IMR-90 (cell line): ENCODE results near the gene ATP8B4. TPM values are rescaled to one million over a fixed set of nuclear protein-coding genes. Genes with fewer than 3 reads are reported as not detected.

ENCODE experiments used
- ATAC-seq: fragments of 200-7000 bp; cut with Tn5 transposase; 2 replicates; pipeline ENCODE4 v1.9.1; 2020; ENCODE audit warnings: low read depth, mild to moderate bottlenecking, moderate library complexity
- BruUV-seq: library from RNA; stranded (reverse); fragments of 400-500 nt; replicated peaks from 2 replicates; lab custom pipeline; 2021; lab: Mats Ljungman, UMichigan
- CTCF ChIA-PET: fragments of 300-600 bp; formaldehyde crosslinking; extraction: SDS; loops from one replicate; lab custom pipeline; 2021; ENCODE audit warnings: antibody characterized with exemption; lab: Yijun Ruan, JAX
- POLR2A ChIA-PET: fragments of 300-600 bp; sonication (Branson Sonifier 250); formaldehyde crosslinking; loops from one replicate; lab custom pipeline; 2022; ENCODE audit warnings: antibody characterized with exemption; ENCODE audit not compliant: unreplicated experiment; lab: Charles Lee
- DNase-seq: peaks from one replicate; pipeline ENCODE4 v3.0.0; 2013
- H2AFZ ChIP-seq: replicated peaks from 2 replicates; pipeline ENCODE3; 2013; ENCODE audit warnings: low read length, mild to moderate bottlenecking; ENCODE audit not compliant: poor library complexity
- H2AK5ac ChIP-seq: 2 replicates; pipeline ENCODE4 v1.6.1; 2013; ENCODE audit warnings: low read depth, low read length, inconsistent platforms
- H2AK9ac ChIP-seq: replicated peaks from 2 replicates; pipeline ENCODE3; 2013; ENCODE audit warnings: mild to moderate bottlenecking, low read depth, low read length, moderate library complexity; ENCODE audit not compliant: poor library complexity
- H2BK120ac ChIP-seq: 2 replicates; pipeline ENCODE4 v1.6.1; 2013; ENCODE audit warnings: low read depth, low read length, inconsistent platforms
- H2BK15ac ChIP-seq: 3 replicates; pipeline ENCODE4 v1.6.1; 2013; ENCODE audit warnings: low read depth, low read length, inconsistent platforms
- H2BK20ac ChIP-seq: 2 replicates; pipeline ENCODE4 v1.6.1; 2013; ENCODE audit warnings: low read depth, mild to moderate bottlenecking, inconsistent platforms, low read length, moderate library complexity
- H2BK5ac ChIP-seq: 2 replicates; pipeline ENCODE4 v1.6.1; 2013; ENCODE audit warnings: mild to moderate bottlenecking, low read depth, low read length, inconsistent platforms; ENCODE audit not compliant: poor library complexity, severe bottlenecking
- H3K14ac ChIP-seq: replicated peaks from 2 replicates; pipeline ENCODE4 v1.6.1; 2013; ENCODE audit warnings: low read depth, low read length, inconsistent platforms
- H3K18ac ChIP-seq: 2 replicates; pipeline ENCODE4 v1.6.1; 2013; ENCODE audit warnings: low read depth, low read length, control low read depth
- H3K23ac ChIP-seq: 2 replicates; pipeline ENCODE4 v1.6.1; 2013; ENCODE audit warnings: low read depth, low read length, inconsistent platforms
- H3K27ac ChIP-seq: 2 replicates; pipeline ENCODE4 v1.5.1; 2013; ENCODE audit warnings: mild to moderate bottlenecking, control low read depth, low read length; ENCODE audit not compliant: insufficient read depth
- H3K27me3 ChIP-seq: 2 replicates; pipeline ENCODE4 v1.6.1; 2013; ENCODE audit warnings: low read length; ENCODE audit not compliant: control insufficient read depth, insufficient read depth
- H3K36me3 ChIP-seq: 2 replicates; pipeline ENCODE4 v1.6.1; 2013; ENCODE audit warnings: low read length, mixed read lengths; ENCODE audit not compliant: control insufficient read depth, insufficient read depth
- H3K4ac ChIP-seq: 2 replicates; pipeline ENCODE4 v1.6.1; 2013; ENCODE audit warnings: low read depth, low read length, inconsistent platforms
- H3K4me1 ChIP-seq: 2 replicates; pipeline ENCODE4 v1.6.1; 2013; ENCODE audit warnings: low read length, mixed read lengths; ENCODE audit not compliant: control insufficient read depth, insufficient read depth
- H3K4me2 ChIP-seq: 2 replicates; pipeline ENCODE4 v1.6.1; 2013; ENCODE audit warnings: low read depth, mild to moderate bottlenecking, control low read depth, low read length, moderate library complexity
- H3K4me3 ChIP-seq: 2 replicates; pipeline ENCODE4 v1.5.1; 2013; ENCODE audit warnings: low read depth, mild to moderate bottlenecking, control low read depth, low read length, moderate library complexity; ENCODE audit not compliant: insufficient read depth
- H3K56ac ChIP-seq: 2 replicates; pipeline ENCODE4 v1.6.1; 2013; ENCODE audit warnings: low read length, inconsistent platforms; ENCODE audit not compliant: insufficient read depth; ENCODE audit errors: extremely low read depth
- H3K79me1 ChIP-seq, 2 experiments: 2 replicates each; pipeline ENCODE4 v1.6.1; 2013; ENCODE audit warnings: low read length in 2 of 2, inconsistent platforms in 1 of 2, low read depth in 1 of 2
- H3K9ac ChIP-seq: 2 replicates; pipeline ENCODE4 v1.6.1; 2013; ENCODE audit warnings: low read depth, low read length, control low read depth
- H3K9me1 ChIP-seq: 2 replicates; pipeline ENCODE4 v1.6.1; 2013; ENCODE audit warnings: low read length, inconsistent platforms; ENCODE audit not compliant: insufficient read depth
- H3K9me3 ChIP-seq: 2 replicates; pipeline ENCODE4 v1.6.1; 2013; ENCODE audit warnings: low read length; ENCODE audit not compliant: control insufficient read depth, insufficient read depth
- H4K20me1 ChIP-seq: 2 replicates; pipeline ENCODE4 v1.6.1; 2013; ENCODE audit warnings: low read length, inconsistent platforms; ENCODE audit not compliant: insufficient read depth
- H4K5ac ChIP-seq: 2 replicates; pipeline ENCODE4 v1.6.1; 2013; ENCODE audit warnings: mild to moderate bottlenecking, low read depth, low read length, control low read depth
- H4K8ac ChIP-seq, 2 experiments: 2 replicates each; pipeline ENCODE4 v1.6.1; 2013; ENCODE audit warnings: low read depth in 2 of 2, low read length in 2 of 2, control low read depth in 1 of 2, inconsistent platforms in 1 of 2
- H4K91ac ChIP-seq: 2 replicates; pipeline ENCODE4 v1.6.1; 2013; ENCODE audit warnings: low read depth, low read length, inconsistent platforms; ENCODE audit not compliant: insufficient read depth
- BHLHE40 ChIP-seq: fragments of 150-350 bp; IDR thresholded peaks from 2 replicates; pipeline ENCODE4 v1.6.1; 2016; ENCODE audit warnings: mild to moderate bottlenecking, low read depth, low read length
- CEBPB ChIP-seq: IDR thresholded peaks from 2 replicates; pipeline ENCODE4 v1.6.1; 2012; ENCODE audit warnings: low read depth, low read length, improper control_type of control experiment
- CHD1 ChIP-seq: IDR thresholded peaks from 2 replicates; pipeline ENCODE4 v1.6.1; 2012; ENCODE audit warnings: low read depth, low read length, improper control_type of control experiment
- CTCF ChIP-seq: conservative IDR thresholded peaks from 2 replicates; pipeline ENCODE4 v1.5.1; 2012; ENCODE audit warnings: mild to moderate bottlenecking, low read depth, low read length, improper control_type of control experiment
- ELK1 ChIP-seq: fragments of 150-350 bp; IDR thresholded peaks from 2 replicates; pipeline ENCODE4 v1.6.1; 2016; ENCODE audit warnings: low read depth, mild to moderate bottlenecking, low read length, moderate library complexity, borderline replicate concordance
- FOS ChIP-seq: fragments of 150-350 bp; IDR thresholded peaks from 2 replicates; pipeline ENCODE4 v1.6.1; 2016; ENCODE audit warnings: low read depth, low read length
- MAFK ChIP-seq: IDR thresholded peaks from 2 replicates; pipeline ENCODE4 v1.6.1; 2012; ENCODE audit warnings: low read depth, low read length, improper control_type of control experiment
- MAZ ChIP-seq: IDR thresholded peaks from 2 replicates; pipeline ENCODE4 v1.6.1; 2012; ENCODE audit warnings: low read depth, mild to moderate bottlenecking, low read length, improper control_type of control experiment, moderate library complexity, borderline replicate concordance
- MXI1 ChIP-seq: IDR thresholded peaks from 2 replicates; pipeline ENCODE4 v1.6.1; 2012; ENCODE audit warnings: low read depth, mild to moderate bottlenecking, low read length, moderate library complexity, borderline replicate concordance
- NFE2L2 ChIP-seq: fragments of 150-350 bp; IDR thresholded peaks from 2 replicates; pipeline ENCODE4 v1.6.1; 2016; ENCODE audit warnings: low read depth, mild to moderate bottlenecking, low read length
- POLR2A ChIP-seq: IDR thresholded peaks from 2 replicates; pipeline ENCODE4 v1.6.1; 2012; ENCODE audit warnings: mild to moderate bottlenecking, low read depth, low read length
- RAD21 ChIP-seq: IDR thresholded peaks from 2 replicates; pipeline ENCODE4 v1.6.1; 2012; ENCODE audit warnings: low read length, improper control_type of control experiment
- RCOR1 ChIP-seq: IDR thresholded peaks from 2 replicates; pipeline ENCODE4 v1.6.1; 2012; ENCODE audit warnings: mild to moderate bottlenecking, low read length, improper control_type of control experiment; ENCODE audit not compliant: insufficient replicate concordance
- RFX5 ChIP-seq: IDR thresholded peaks from 2 replicates; pipeline ENCODE4 v1.8.0; 2012; ENCODE audit warnings: low read depth, mild to moderate bottlenecking, low read length, moderate library complexity
- SMC3 ChIP-seq: fragments of 150-350 bp; IDR thresholded peaks from 2 replicates; pipeline ENCODE4 v1.6.1; 2016; ENCODE audit warnings: low read depth, mild to moderate bottlenecking, antibody characterized with exemption, low read length, moderate library complexity
- USF2 ChIP-seq: fragments of 150-350 bp; IDR thresholded peaks from 2 replicates; pipeline ENCODE4 v1.6.1; 2017; ENCODE audit warnings: mild to moderate bottlenecking, antibody characterized with exemption, low read length, low read depth
- WGBS, 2 experiments: methylation state at CpG; one replicate each; pipeline versions ENCODE4 v1.1.5 to v1.1.7; 2013; ENCODE audit warnings: missing lambda C conversion rate in 2 of 2; ENCODE audit not compliant: insufficient read length in 1 of 2; ENCODE audit errors: extremely low coverage in 2 of 2; 5-methylcytosine and 5-hydroxymethylcytosine counted together
- dilution Hi-C: fragments of 300-500 bp; cut with HindIII; formaldehyde crosslinking; loops from one replicate; pipeline ENCODE4 v1.14.3; 2018; ENCODE audit warnings: low sequenced_read_pairs; ENCODE audit not compliant: unreplicated experiment
- in situ Hi-C: fragments of 300-500 bp; cut with MboI; formaldehyde crosslinking; loops from 3 replicates; pipeline ENCODE4 v1.14.3; 2019; ENCODE audit warnings: low sequenced_read_pairs, inconsistent platforms, mixed read lengths
- intact Hi-C: fragments of 100-400 bp; cut with micrococcal nuclease; formaldehyde crosslinking; loops from 2 replicates; pipeline ENCODE4 v1.10.0; 2022
- polyA plus RNA-seq, 3 experiments: library from polyadenylated mRNA; depleted of rRNA; stranded (reverse); fragments of >200 nt; gene quantifications; 2 replicates each; pipeline ENCODE4 v1.2.3, GENCODE V29; 2012; ENCODE audit warnings: low replicate concordance in 1 of 3
- total RNA-seq: library from RNA; depleted of rRNA; stranded (reverse); fragments of >200 nt; gene quantifications from 2 replicates; pipeline ENCODE4 v1.2.3, GENCODE V29; 2012

Gene ATP8B4
- total and polyA plus RNA-seq, 2 of the 4 experiments (the other 2 are of a cell fraction): 0.12 to 0.54 TPM

- DNase-seq: no peak
- WGBS, 2 experiments: no CpG with 5 or more reads among the region's 3 CpGs
- Histone ChIP-seq H3K56ac (no peak overlapping the region), H3K36me3 (no peaks in the 10 kb centered on the region), H3K9ac (no peak overlapping the region), H3K23ac (no peak overlapping the region), H2BK120ac (no peak overlapping the region), H2BK5ac (no peak overlapping the region), H2AFZ (no peak overlapping the region), H2AK9ac (no peak overlapping the region), H3K14ac (no peak overlapping the region), H4K5ac (no peak overlapping the region), H3K4ac (no peak overlapping the region), H3K18ac (no peak overlapping the region; the same call in 1 of the 2 replicates), H3K4me3 (no peak overlapping the region), H3K9me3 (peaks cover 2% of the 10 kb centered on the region; the same call in 1 of the 2 replicates), H3K79me1 (no peaks in the 10 kb centered on the region), H3K27me3 (no peaks in the 10 kb centered on the region), H4K91ac (no peak overlapping the region), H3K4me1 (peaks cover 2% of the 10 kb centered on the region; the same call in 1 of the 2 replicates), H2AK5ac (no peak overlapping the region), H2BK15ac (no peak overlapping the region), H4K8ac (no peak overlapping the region), H3K9me1 (no peaks in the 10 kb centered on the region), H2BK20ac (no peak overlapping the region), H4K20me1 (no peaks in the 10 kb centered on the region), H3K27ac (no peak overlapping the region), H3K4me2 (no peak overlapping the region)
- dilution Hi-C loops: no loop called here
- ATAC-seq: no peak
- CTCF ChIA-PET: no interaction called here
- POLR2A ChIA-PET: no interaction called here
- BruUV-seq: no TSS peak
- in situ Hi-C loops: no loop called here
- TF ChIP-seq CHD1 (no peak), RCOR1 (no peak), RAD21 (no peak), USF2 (no peak), FOS (no peak), BHLHE40 (no peak), MAZ (no peak), ELK1 (no peak), POLR2A (no peak), CEBPB (no peak), NFE2L2 (no peak), CTCF (no peak), MAFK (no peak), MXI1 (no peak), SMC3 (no peak), RFX5 (no peak)
- intact Hi-C loops: no loop called here
These were observed 165.6 kb downstream of the ATP8B4 start for GRCh38 chr15:49953421-49953820.
